H9 (cell line): Measurements from ENCODE around the gene DHCR7. TPM values are rescaled to one million over a fixed set of nuclear protein-coding genes. Genes with fewer than 3 reads are reported as not detected.

Source experiments
- DNase-seq: peaks from one replicate; pipeline ENCODE4 v3.0.0-alpha.2; 2017
- H2AFZ ChIP-seq: one replicate; pipeline ENCODE4 v1.6.1; 2013; ENCODE audit warnings: mild to moderate bottlenecking, low read length, control low read depth, moderate library complexity
- H2AK5ac ChIP-seq: 2 replicates; pipeline ENCODE4 v1.6.1; 2013; ENCODE audit warnings: low read length, control low read depth, mixed read lengths; ENCODE audit not compliant: insufficient read length
- H2BK120ac ChIP-seq: one replicate; pipeline ENCODE4 v1.6.1; 2013; ENCODE audit warnings: low read depth, mild to moderate bottlenecking, low read length, control low read depth, inconsistent platforms; ENCODE audit not compliant: poor library complexity, severe bottlenecking
- H2BK12ac ChIP-seq: 2 replicates; pipeline ENCODE4 v1.6.1; 2013; ENCODE audit warnings: low read length, control low read depth, mixed read lengths, low read depth; ENCODE audit not compliant: insufficient read length
- H2BK15ac ChIP-seq: 2 replicates; pipeline ENCODE4 v1.6.1; 2013; ENCODE audit warnings: low read depth, low read length, control low read depth
- H2BK20ac ChIP-seq: one replicate; pipeline ENCODE4 v1.6.1; 2013; ENCODE audit warnings: low read depth, mild to moderate bottlenecking, low read length, control low read depth, inconsistent platforms; ENCODE audit not compliant: poor library complexity, severe bottlenecking
- H2BK5ac ChIP-seq: 2 replicates; pipeline ENCODE4 v1.6.1; 2013; ENCODE audit warnings: low read length, control low read depth, mixed read lengths; ENCODE audit not compliant: insufficient read length
- H3K14ac ChIP-seq: 2 replicates; pipeline ENCODE4 v1.6.1; 2013; ENCODE audit warnings: low read length, control low read depth; ENCODE audit not compliant: insufficient read depth
- H3K18ac ChIP-seq: 2 replicates; pipeline ENCODE4 v1.6.1; 2013; ENCODE audit warnings: low read depth, mild to moderate bottlenecking, mixed read lengths, low read length, control low read depth; ENCODE audit not compliant: insufficient read length
- H3K23ac ChIP-seq: 2 replicates; pipeline ENCODE4 v1.6.1; 2013; ENCODE audit warnings: low read length, control low read depth, mixed read lengths, low read depth; ENCODE audit not compliant: insufficient read length
- H3K23me2 ChIP-seq: 2 replicates; pipeline ENCODE4 v1.6.1; 2013; ENCODE audit warnings: low read depth, mild to moderate bottlenecking, mixed read lengths, low read length, control low read depth; ENCODE audit not compliant: insufficient read length, poor library complexity, severe bottlenecking
- H3K27ac ChIP-seq: 2 replicates; pipeline ENCODE4 v1.5.1; 2013; ENCODE audit warnings: low read length, control low read depth, mixed read lengths, low read depth; ENCODE audit not compliant: insufficient read length
- H3K27me3 ChIP-seq: 2 replicates; pipeline ENCODE4 v1.6.1; 2013; ENCODE audit warnings: low read length, control low read depth, inconsistent platforms; ENCODE audit not compliant: insufficient read depth
- H3K4ac ChIP-seq: 2 replicates; pipeline ENCODE4 v1.6.1; 2013; ENCODE audit warnings: low read depth, mild to moderate bottlenecking, control low read depth, inconsistent platforms, low read length, moderate library complexity
- H3K4me1 ChIP-seq: 2 replicates; pipeline ENCODE4 v1.6.1; 2013; ENCODE audit warnings: low read length, control low read depth, inconsistent platforms; ENCODE audit not compliant: insufficient read depth
- H3K4me2 ChIP-seq: 2 replicates; pipeline ENCODE4 v1.6.1; 2013; ENCODE audit warnings: low read length, control low read depth, mixed read lengths; ENCODE audit not compliant: insufficient read length, insufficient read depth
- H3K56ac ChIP-seq: 2 replicates; pipeline ENCODE4 v1.6.1; 2013; ENCODE audit warnings: low read depth, mild to moderate bottlenecking, mixed read lengths, low read length, control low read depth; ENCODE audit not compliant: insufficient read length
- H3K79me1 ChIP-seq: 2 replicates; pipeline ENCODE4 v1.6.1; 2013; ENCODE audit warnings: low read depth, mild to moderate bottlenecking, moderate library complexity, low read length, control low read depth, inconsistent platforms; ENCODE audit not compliant: insufficient read depth, poor library complexity, severe bottlenecking
- H3K79me2 ChIP-seq: 2 replicates; pipeline ENCODE4 v1.6.1; 2013; ENCODE audit warnings: low read length, control low read depth, inconsistent platforms; ENCODE audit not compliant: insufficient read depth
- H3K9ac ChIP-seq: 2 replicates; pipeline ENCODE4 v1.6.1; 2013; ENCODE audit warnings: low read length, control low read depth, mixed read lengths; ENCODE audit not compliant: insufficient read length; ENCODE audit errors: extremely low read depth
- H3K9me3 ChIP-seq: one replicate; pipeline ENCODE4 v1.6.1; 2013; ENCODE audit warnings: low read depth, low read length, inconsistent platforms; ENCODE audit not compliant: control insufficient read depth
- H3T11ph ChIP-seq: one replicate; pipeline ENCODE4 v1.6.1; 2013; ENCODE audit warnings: mild to moderate bottlenecking, low read length, control low read depth, inconsistent platforms
- H4K20me1 ChIP-seq: one replicate; pipeline ENCODE4 v1.6.1; 2013; ENCODE audit not compliant: control insufficient read depth, insufficient read length, insufficient read depth
- H4K5ac ChIP-seq: 2 replicates; pipeline ENCODE4 v1.6.1; 2013; ENCODE audit warnings: low read depth, mild to moderate bottlenecking, mixed read lengths, low read length, control low read depth; ENCODE audit not compliant: insufficient read length
- H4K8ac ChIP-seq: replicated peaks from 2 replicates; pipeline ENCODE4 v1.6.1; 2013; ENCODE audit warnings: low read length, control low read depth, mixed read lengths, low read depth; ENCODE audit not compliant: insufficient read length
- H4K91ac ChIP-seq: 2 replicates; pipeline ENCODE4 v1.6.1; 2013; ENCODE audit warnings: low read depth, mild to moderate bottlenecking, moderate library complexity, mixed read lengths, low read length, control low read depth; ENCODE audit not compliant: insufficient read length
- H3K27ac Mint-ChIP-seq, 3 experiments: 2 replicates in 2 of 3; 3 replicates in 1 of 3; pipeline ENCODE4 v1.8.0; 2020 to 2021; ENCODE audit warnings: mixed read lengths in 3 of 3, mild to moderate bottlenecking in 1 of 3, moderate library complexity in 1 of 3
- H3K27me3 Mint-ChIP-seq: 2 replicates; pipeline ENCODE4 v1.8.0; 2021; ENCODE audit warnings: low read depth, mild to moderate bottlenecking, moderate library complexity, mixed read lengths
- H3K36me3 Mint-ChIP-seq, 3 experiments: 2 replicates in 2 of 3; 3 replicates in 1 of 3; pipeline ENCODE4 v1.8.0; 2020 to 2021; ENCODE audit warnings: low read depth in 3 of 3, mixed read lengths in 3 of 3; ENCODE audit not compliant: insufficient read depth in 1 of 3
- H3K4me1 Mint-ChIP-seq, 2 experiments: 2 replicates each; pipeline ENCODE4 v1.8.0; 2020; ENCODE audit warnings: mixed read lengths in 2 of 2
- H3K4me3 Mint-ChIP-seq, 2 experiments: 2 replicates in 1 of 2; 3 replicates in 1 of 2; pipeline ENCODE4 v1.8.0; 2020 to 2021; ENCODE audit warnings: mild to moderate bottlenecking in 2 of 2, mixed read lengths in 2 of 2, moderate library complexity in 1 of 2
- H3K9me3 Mint-ChIP-seq, 2 experiments: 2 replicates in 1 of 2; 3 replicates in 1 of 2; pipeline ENCODE4 v1.8.0; 2020; ENCODE audit warnings: mild to moderate bottlenecking in 2 of 2, mixed read lengths in 2 of 2, moderate library complexity in 1 of 2
- CTCF ChIP-seq: fragments of 200-600 bp; sonication (generic); conservative IDR thresholded peaks from 3 replicates; pipeline ENCODE4 v1.8.0; 2021; ENCODE audit warnings: antibody characterized with exemption, mild to moderate bottlenecking
- WGBS: extraction: QIAGEN DNeasy Blood & Tissue Kit; methylation state at CpG from one replicate; pipeline ENCODE4 v1.1.7; 2013; ENCODE audit warnings: missing lambda C conversion rate, low lambda C conversion rate, mixed read lengths; ENCODE audit not compliant: insufficient read length; ENCODE audit errors: extremely low coverage; 5-methylcytosine and 5-hydroxymethylcytosine counted together
- total RNA-seq: library from RNA; stranded (reverse); gene quantifications from 2 replicates; pipeline ENCODE4 v1.2.1, GENCODE V29; 2021

The DHCR7 gene
- total RNA-seq, 1 experiment from 2014 or later, result 124 TPM

GRCh38 chr11:71450939-71451338, 2.7 kb upstream of the DHCR7 start:
- Histone ChIP-seq H3K14ac (no peak overlapping the region), H2BK20ac (no peak overlapping the region), H4K20me1 (no peaks in the 10 kb centered on the region), H2BK5ac (no peak overlapping the region), H3K79me2 (peaks cover 10% of the 10 kb centered on the region; the same call in 1 of the 2 replicates), H2AK5ac (no peak overlapping the region), H3K4ac (no peak overlapping the region), H3K27ac (no peak overlapping the region), H3K56ac (no peak overlapping the region), H2BK12ac (no peak overlapping the region), H3K4me2 (no peak overlapping the region), H3K4me1 (peaks cover 4% of the 10 kb centered on the region; the same call in 1 of the 2 replicates), H3K23me2 (peaks cover 27% of the 10 kb centered on the region), H4K91ac (no peak overlapping the region), H3K79me1 (peaks cover 10% of the 10 kb centered on the region), H3K9ac (no peak overlapping the region), H3T11ph (no peak overlapping the region), H3K18ac (no peak overlapping the region), H3K23ac (no peak overlapping the region), H4K8ac (no peak overlapping the region), H2BK15ac (no peak overlapping the region), H4K5ac (no peak overlapping the region), H2AFZ (no peak overlapping the region), H3K27me3 (no peaks in the 10 kb centered on the region), H2BK120ac (no peak overlapping the region), H3K9me3 (no peaks in the 10 kb centered on the region)
- Mint-ChIP-seq H3K27ac (peak overlapping the region in 1 of 3 experiments; percentile 57; a peak in 2 of 7 replicates), H3K4me3 (no peak overlapping the region), H3K27me3 (no peaks in the 10 kb centered on the region), H3K9me3 (peaks cover 1 to 2% of the 10 kb centered on the region in 2 experiments; a peak in 2 of 5 replicates), H3K36me3 (peaks cover 12 to 31% (median 24%) of the 10 kb centered on the region in 3 experiments), H3K4me1 (peaks cover 46 to 55% of the 10 kb centered on the region in 2 experiments)
- no peak for TF ChIP-seq CTCF
- DNase-seq, result no peak
- WGBS, result no CpG with 5 or more reads among the region's 3 CpGs
